ENCODE measurements around the gene CEP89.

CEP89 gene

GRCh38 chr19:32874605-32875004 lies 97.2 kb downstream of the CEP89 start:
- TF ChIP-seq, protein P1, sequence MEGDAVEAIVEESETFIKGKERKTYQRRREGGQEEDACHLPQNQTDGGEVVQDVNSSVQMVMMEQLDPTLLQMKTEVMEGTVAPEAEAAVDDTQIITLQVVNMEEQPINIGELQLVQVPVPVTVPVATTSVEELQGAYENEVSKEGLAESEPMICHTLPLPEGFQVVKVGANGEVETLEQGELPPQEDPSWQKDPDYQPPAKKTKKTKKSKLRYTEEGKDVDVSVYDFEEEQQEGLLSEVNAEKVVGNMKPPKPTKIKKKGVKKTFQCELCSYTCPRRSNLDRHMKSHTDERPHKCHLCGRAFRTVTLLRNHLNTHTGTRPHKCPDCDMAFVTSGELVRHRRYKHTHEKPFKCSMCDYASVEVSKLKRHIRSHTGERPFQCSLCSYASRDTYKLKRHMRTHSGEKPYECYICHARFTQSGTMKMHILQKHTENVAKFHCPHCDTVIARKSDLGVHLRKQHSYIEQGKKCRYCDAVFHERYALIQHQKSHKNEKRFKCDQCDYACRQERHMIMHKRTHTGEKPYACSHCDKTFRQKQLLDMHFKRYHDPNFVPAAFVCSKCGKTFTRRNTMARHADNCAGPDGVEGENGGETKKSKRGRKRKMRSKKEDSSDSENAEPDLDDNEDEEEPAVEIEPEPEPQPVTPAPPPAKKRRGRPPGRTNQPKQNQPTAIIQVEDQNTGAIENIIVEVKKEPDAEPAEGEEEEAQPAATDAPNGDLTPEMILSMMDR (IDR thresholded peaks at IDR 0.05; ENCODE audit: insufficient read depth, missing control alignments) = no peak
- DNase-seq (ENCODE audit: insufficient read length, low spot score) (no peak), FAIRE-seq (no peak)

DNA sequence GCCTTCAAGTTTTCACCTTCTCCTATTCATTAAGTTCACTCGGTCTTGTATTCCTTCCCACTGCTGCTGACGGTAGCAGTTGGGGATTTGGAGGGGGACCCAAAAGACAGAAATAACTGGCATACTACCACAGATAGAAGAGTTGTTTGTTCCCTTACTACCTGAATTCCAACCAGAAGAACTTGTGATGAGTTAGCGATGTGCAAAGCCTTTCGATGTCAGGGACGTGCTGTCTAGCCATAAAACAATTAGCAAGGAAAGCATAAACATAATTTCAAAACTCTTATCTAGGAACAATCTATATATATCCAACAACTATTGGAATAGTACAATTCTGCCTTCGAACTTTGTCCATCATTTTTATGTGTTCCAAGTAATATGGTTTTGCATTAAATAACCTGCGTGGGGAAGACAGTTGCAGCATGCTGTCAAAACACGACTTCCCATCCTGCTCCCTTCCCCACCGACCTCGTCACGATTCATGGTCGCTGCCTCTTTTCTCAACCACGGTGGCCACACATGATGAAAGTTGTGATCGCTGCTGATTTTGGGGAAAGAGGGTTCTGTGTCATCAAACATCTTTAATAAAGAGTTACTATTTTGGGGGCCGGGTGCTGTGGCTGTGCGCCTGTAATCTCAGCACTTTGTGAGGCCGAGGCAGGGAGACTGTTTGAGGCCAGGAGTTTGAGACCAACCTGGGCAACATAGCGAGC lies 98.4 kb downstream of the CEP89 start:
- TF ChIP-seq, protein P1 (IDR thresholded peaks at IDR 0.05; ENCODE audit: insufficient read depth, missing control alignments) = no peak
- FAIRE-seq = no peak

GRCh38 chr19:32872391-32872790 lies 99.4 kb downstream of the CEP89 start:
- TF ChIP-seq, protein P1 (IDR thresholded peaks at IDR 0.05; ENCODE audit: insufficient read depth, missing control alignments) = no peak
- DNase-seq (ENCODE audit: insufficient read length, low spot score) = no peak
- FAIRE-seq = no peak

More for the DNA sequence above, 98.4 kb downstream of the CEP89 start:
- DNase-seq (ENCODE audit: insufficient read length, low spot score) = no peak

DNA sequence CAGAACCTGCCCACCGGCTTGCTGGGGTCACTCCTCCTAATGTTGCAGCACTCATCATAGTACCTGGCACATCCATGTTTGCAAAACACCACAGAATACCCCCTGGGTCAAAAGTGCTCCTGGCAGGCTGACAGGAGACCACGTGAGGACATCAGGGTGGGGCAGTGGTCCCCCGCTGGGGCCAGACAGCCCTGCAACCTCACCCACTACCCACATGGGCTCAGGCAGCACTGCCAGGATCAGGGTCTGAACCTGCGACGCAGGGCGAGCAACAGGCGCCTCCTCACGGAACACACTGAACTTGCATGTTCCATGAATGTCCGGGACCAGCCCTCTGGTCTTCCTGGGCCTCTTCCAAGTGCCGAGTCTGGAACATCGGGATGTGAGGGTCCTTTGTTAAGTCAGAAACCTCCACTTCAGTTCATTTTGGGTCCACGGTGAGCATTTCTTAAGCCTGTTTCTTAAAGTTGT lies 100.7 kb downstream of the CEP89 start:
- DNase-seq (ENCODE audit: insufficient read length, low spot score) (no peak), FAIRE-seq (no peak)
- TF ChIP-seq, protein P1 (IDR thresholded peaks at IDR 0.05; ENCODE audit: insufficient read depth, missing control alignments) = no peak

DNA sequence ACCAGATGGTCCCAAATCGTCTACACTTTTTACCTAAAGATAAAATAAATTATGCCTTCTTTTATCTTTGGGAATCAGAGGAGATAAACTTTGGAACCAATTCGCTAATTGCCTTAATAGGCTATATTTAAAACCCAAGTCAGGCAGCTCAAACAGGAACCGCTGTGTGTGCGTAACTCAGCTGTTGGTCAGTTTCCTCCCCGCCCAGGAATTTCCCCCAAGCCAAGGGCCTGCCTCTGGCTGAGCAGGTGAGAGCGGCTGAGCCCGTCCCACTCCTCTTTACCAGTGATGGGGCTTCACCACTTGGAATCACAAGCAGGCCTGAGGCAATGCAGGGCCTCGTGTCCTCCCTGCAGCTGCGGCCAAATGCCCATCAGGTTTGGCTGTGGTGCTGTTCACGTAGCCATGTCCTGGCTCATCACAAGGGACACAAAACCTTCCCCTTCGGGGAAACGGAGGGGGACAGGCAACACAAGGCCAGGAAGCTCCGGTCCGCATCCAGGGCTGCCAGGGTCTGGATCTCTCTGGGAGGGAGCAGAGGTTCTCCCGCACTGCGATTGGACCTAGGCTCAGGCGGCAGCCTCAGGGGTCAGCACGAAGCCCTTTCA lies 101.7 kb downstream of the CEP89 start:
- DNase-seq (ENCODE audit: insufficient read length, low spot score) (no peak), FAIRE-seq (no peak)
- TF ChIP-seq, protein P1 (IDR thresholded peaks at IDR 0.05; ENCODE audit: insufficient read depth, missing control alignments) = no peak

DNA sequence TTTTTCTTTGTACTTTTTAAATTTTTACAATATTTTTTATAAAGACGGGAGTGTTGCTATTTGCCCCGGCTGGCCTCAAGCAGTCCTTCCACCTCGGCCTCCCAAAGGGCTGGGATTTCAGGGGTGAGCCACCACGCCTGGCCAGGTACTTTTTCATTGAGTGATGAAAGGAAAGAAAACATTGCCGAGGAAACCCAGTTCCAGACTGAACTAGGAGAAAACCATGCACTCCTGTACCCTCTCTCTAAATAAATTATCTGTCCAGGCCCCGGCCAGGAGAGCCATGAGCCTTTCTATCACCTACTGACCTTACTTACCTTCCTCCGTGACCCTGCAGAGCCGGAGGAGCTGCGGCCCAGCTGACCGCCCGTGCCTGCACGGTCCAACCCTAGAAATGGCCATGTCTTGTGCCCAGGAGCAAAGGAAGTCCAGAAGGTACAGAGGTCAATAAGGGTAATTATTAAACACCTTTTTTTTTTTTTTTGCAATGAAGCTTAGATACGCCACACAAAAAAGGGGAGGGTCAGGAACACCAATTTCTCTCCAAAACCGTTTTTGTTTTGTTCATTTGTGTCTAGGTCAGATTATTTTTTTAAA lies 102.3 kb downstream of the CEP89 start, which contains the start of gene SLC7A9:
TSS of gene SLC7A9 (minus strand) at position 399 of the 597 bp plus-strand sequence. CDS start 1,233 bp downstream, outside the sequence.
- TF ChIP-seq, protein P1 (IDR thresholded peaks at IDR 0.05; ENCODE audit: insufficient read depth, missing control alignments) = no peak
- no peak for DNase-seq (ENCODE audit: insufficient read length, low spot score)
- FAIRE-seq = no peak

All from D721Med (cell line).